OCI-LY1 (cell line): ENCODE data around the gene RAB40AL.

Experiments used
- H2AFZ ChIP-seq: fragments of 200-600 bp; sonication (generic), shearing (Covaris generic); 2 replicates; pipeline ENCODE4 v1.6.0; 2014; ENCODE audit warnings: antibody characterized with exemption, mild to moderate bottlenecking, low read length
- H3F3A ChIP-seq: fragments of 200-600 bp; sonication (generic), shearing (Covaris generic); 2 replicates; pipeline ENCODE4 v1.6.0; 2014; ENCODE audit warnings: mild to moderate bottlenecking, antibody characterized with exemption, low read length, moderate library complexity; ENCODE audit not compliant: insufficient read depth
- H3K27ac ChIP-seq: fragments of 200-600 bp; sonication (generic); 2 replicates; pipeline ENCODE4 v1.5.1; 2014; ENCODE audit warnings: low read length, mixed run types, mild to moderate bottlenecking, low read depth; ENCODE audit not compliant: poor library complexity, severe bottlenecking
- H3K27me3 ChIP-seq: fragments of 200-600 bp; sonication (generic); 2 replicates; pipeline ENCODE4 v1.6.0; 2014; ENCODE audit warnings: antibody characterized with exemption, mild to moderate bottlenecking, low read length, moderate library complexity; ENCODE audit not compliant: insufficient read depth
- H3K36me3 ChIP-seq: fragments of 200-600 bp; sonication (generic); 2 replicates; pipeline ENCODE4 v1.6.1; 2014; ENCODE audit warnings: mild to moderate bottlenecking, antibody characterized with exemption, low read length, moderate library complexity, mixed read lengths; ENCODE audit not compliant: insufficient read depth
- H3K4me1 ChIP-seq: fragments of 200-600 bp; sonication (generic); 2 replicates; pipeline ENCODE4 v1.5.1; 2014; ENCODE audit warnings: mild to moderate bottlenecking, low read length, moderate library complexity; ENCODE audit not compliant: insufficient read depth, severe bottlenecking
- H3K4me2 ChIP-seq: fragments of 200-600 bp; sonication (generic), shearing (Covaris generic); 2 replicates; pipeline ENCODE4 v1.6.1; 2014; ENCODE audit warnings: low read length
- H3K4me3 ChIP-seq: fragments of 200-600 bp; sonication (generic); 2 replicates; pipeline ENCODE4 v1.5.1; 2014; ENCODE audit warnings: low read length, low read depth, mild to moderate bottlenecking, mixed read lengths; ENCODE audit not compliant: poor library complexity, severe bottlenecking
- H3K79me2 ChIP-seq: fragments of 200-600 bp; shearing (Covaris generic); 2 replicates; pipeline ENCODE4 v1.6.1; 2016; ENCODE audit warnings: mixed run types, low read length, mixed read lengths; ENCODE audit not compliant: insufficient read depth
- H3K9ac ChIP-seq: fragments of 200-600 bp; sonication (generic), shearing (Covaris generic); 2 replicates; pipeline ENCODE4 v1.6.1; 2014; ENCODE audit warnings: mild to moderate bottlenecking, low read length, mixed read lengths
- H3K9me2 ChIP-seq: fragments of 200-600 bp; sonication (generic), shearing (Covaris generic); 2 replicates; pipeline ENCODE4 v1.6.1; 2014; ENCODE audit warnings: low read depth, mild to moderate bottlenecking, low read length, mixed read lengths
- H3K9me3 ChIP-seq: fragments of 200-600 bp; shearing (Covaris generic); 2 replicates; pipeline ENCODE4 v1.6.1; 2014; ENCODE audit warnings: low read length, mixed read lengths
- H4K20me1 ChIP-seq: fragments of 200-600 bp; sonication (generic), shearing (Covaris generic); 2 replicates; pipeline ENCODE4 v1.6.0; 2016; ENCODE audit warnings: mild to moderate bottlenecking, low read length; ENCODE audit not compliant: insufficient read depth
- CTCF ChIP-seq: fragments of 200-600 bp; sonication (generic), shearing (Covaris generic); IDR thresholded peaks from 2 replicates; pipeline ENCODE4 v1.5.1; 2017; ENCODE audit warnings: mild to moderate bottlenecking, antibody characterized with exemption, low read length, moderate library complexity, mixed read lengths
- EZH2 ChIP-seq: fragments of 200-600 bp; sonication (generic), shearing (Covaris generic); IDR thresholded peaks from 2 replicates; pipeline ENCODE4 v1.8.0; 2017; ENCODE audit warnings: borderline replicate concordance, mixed run types, mild to moderate bottlenecking, antibody characterized with exemption, low read length, moderate library complexity, mixed read lengths

Gene RAB40AL

GRCh38 chrX:102958794-102959193 is 21.7 kb downstream of the RAB40AL start:
- no peak overlapping the region for H2AFZ ChIP-seq

DNA sequence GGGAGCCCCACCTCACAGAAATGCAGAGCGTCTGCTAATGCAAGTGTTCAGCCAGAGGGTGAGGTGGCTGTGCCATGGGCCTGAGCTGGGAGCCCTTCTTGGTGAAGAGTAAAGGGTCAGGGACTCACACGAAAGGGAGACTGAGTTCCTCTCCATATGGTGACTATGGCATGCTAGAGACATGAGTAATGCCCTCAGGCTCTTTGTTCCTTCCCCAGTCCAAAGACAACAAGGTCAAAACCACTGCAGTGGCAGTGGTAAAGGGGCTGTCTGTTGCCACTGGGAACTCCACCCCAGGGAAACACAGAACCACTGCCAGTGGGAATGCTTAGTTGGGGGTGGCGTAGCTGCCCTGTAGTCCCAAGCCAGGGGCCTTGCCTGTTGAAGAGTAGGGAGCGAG is 22.4 kb downstream of the RAB40AL start:
- no peak overlapping the region for H3K27ac ChIP-seq
- no peaks in the 10 kb centered on the region for H3K9me2 ChIP-seq
- H3K27me3 ChIP-seq = no peaks in the 10 kb centered on the region
- H3K79me2 ChIP-seq = no peaks in the 10 kb centered on the region
- TF ChIP-seq EZH2 = no peak
- no peak for TF ChIP-seq CTCF
- no peak overlapping the region for H3K9ac ChIP-seq
- H3K9me3 ChIP-seq = no peaks in the 10 kb centered on the region
- H3K4me3 ChIP-seq = no peak overlapping the region
- H3K36me3 ChIP-seq = no peaks in the 10 kb centered on the region
- H2AFZ ChIP-seq = no peak overlapping the region
- no peaks in the 10 kb centered on the region for H3K4me1 ChIP-seq
- H3K4me2 ChIP-seq = no peak overlapping the region
- H4K20me1 ChIP-seq = no peaks in the 10 kb centered on the region
- no peaks in the 10 kb centered on the region for H3F3A ChIP-seq

More at GRCh38 chrX:102958794-102959193, 21.7 kb downstream of the RAB40AL start:
- no peaks in the 10 kb centered on the region for H3K9me2 ChIP-seq
- no peaks in the 10 kb centered on the region for H3K36me3 ChIP-seq
- H3K27ac ChIP-seq = no peak overlapping the region
- TF ChIP-seq CTCF (no peak), EZH2 (no peak)
- H3K4me2 ChIP-seq = no peak overlapping the region
- no peak overlapping the region for H3K4me3 ChIP-seq
- H3K27me3 ChIP-seq = no peaks in the 10 kb centered on the region
- H4K20me1 ChIP-seq = no peaks in the 10 kb centered on the region
- no peak overlapping the region for H3K9ac ChIP-seq
- no peaks in the 10 kb centered on the region for H3K4me1 ChIP-seq
- no peaks in the 10 kb centered on the region for H3K9me3 ChIP-seq
- H3F3A ChIP-seq = no peaks in the 10 kb centered on the region
- H3K79me2 ChIP-seq = no peaks in the 10 kb centered on the region

DNA sequence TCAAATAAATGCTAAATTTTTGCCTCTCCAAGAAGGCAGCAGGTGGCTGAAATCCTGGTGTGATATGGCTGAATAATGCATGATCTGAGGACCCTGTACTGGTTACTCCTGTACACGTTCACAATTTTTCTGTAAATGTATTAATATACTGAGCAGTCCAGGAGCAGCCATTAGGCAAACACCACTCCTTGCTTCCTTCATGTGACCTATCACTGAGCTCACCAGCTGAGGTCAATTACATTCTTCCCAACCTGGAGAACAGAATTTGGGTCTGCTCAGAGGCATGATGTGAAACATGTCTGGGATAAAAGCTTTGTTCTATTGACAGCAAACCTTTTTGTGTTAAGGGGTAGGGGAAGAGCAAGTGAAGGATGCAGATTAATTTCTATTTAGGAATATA is 26.9 kb downstream of the RAB40AL start:
- no peak for TF ChIP-seq CTCF
- no peak for TF ChIP-seq EZH2
- Histone ChIP-seq H3K27me3 (no peaks in the 10 kb centered on the region), H3K9me3 (no peaks in the 10 kb centered on the region), H3K4me2 (no peak overlapping the region), H3K9ac (no peak overlapping the region), H3K36me3 (no peaks in the 10 kb centered on the region), H3F3A (no peaks in the 10 kb centered on the region), H3K79me2 (no peaks in the 10 kb centered on the region), H4K20me1 (no peaks in the 10 kb centered on the region), H3K4me3 (no peak overlapping the region), H3K9me2 (no peaks in the 10 kb centered on the region), H3K4me1 (no peaks in the 10 kb centered on the region), H2AFZ (no peak overlapping the region), H3K27ac (no peak overlapping the region)
